ENCODE measurements around the gene C21orf91. TPM values are rescaled to one million over a fixed set of nuclear protein-coding genes. Genes with fewer than 3 reads are reported as not detected.
"Not testable (repeated sequence)": the region's sequence is repeated elsewhere in the genome, so short reads cannot be mapped to it uniquely, and the experiment has no call there.

C21orf91 gene
- total RNA-seq, 1 experiment from 2014 or later = 23.7 TPM

- Histone ChIP-seq H3K4me1 (no peaks in the 10 kb centered on the region), H3K27ac (no peak overlapping the region)
These were observed 43.6 kb downstream of the C21orf91 start for GRCh38 chr21:17775431-17776126.

DNA sequence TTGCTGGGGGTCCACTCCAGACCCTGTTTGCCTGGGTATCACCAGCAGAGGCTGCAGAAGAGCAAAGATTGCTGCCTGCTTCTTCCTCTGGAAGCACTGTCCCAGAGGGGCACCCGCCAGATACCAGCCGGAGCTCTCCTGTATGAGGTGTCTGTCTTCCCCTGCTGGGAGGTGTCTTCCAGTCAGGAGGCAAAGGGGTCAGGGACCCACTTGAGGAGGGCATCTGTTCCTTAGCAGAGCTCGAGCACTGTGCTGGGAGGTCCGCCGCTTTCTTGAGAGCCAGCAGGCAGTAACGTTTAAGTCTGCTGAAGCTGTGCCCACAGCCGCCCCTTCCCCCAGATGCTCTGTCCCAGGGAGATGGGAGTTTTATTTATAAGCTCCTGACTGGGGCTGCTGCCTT is 44.1 kb downstream of the C21orf91 start:
- H3K27me3 ChIP-seq; H3K4me3 ChIP-seq; H3K9me3 ChIP-seq (replicated peaks); H3K4me1 ChIP-seq; H3K27ac ChIP-seq; H3K36me3 ChIP-seq; DNase-seq: not testable (repeated sequence)

More at GRCh38 chr21:17775431-17776126, 43.6 kb downstream of the C21orf91 start:
- DNase-seq = no peak
- H3K4me3 ChIP-seq = no peak overlapping the region
- H3K36me3 ChIP-seq = no peaks in the 10 kb centered on the region
- H3K9me3 ChIP-seq (replicated peaks) = no peaks in the 10 kb centered on the region
- H3K27me3 ChIP-seq = no peaks in the 10 kb centered on the region

DNA sequence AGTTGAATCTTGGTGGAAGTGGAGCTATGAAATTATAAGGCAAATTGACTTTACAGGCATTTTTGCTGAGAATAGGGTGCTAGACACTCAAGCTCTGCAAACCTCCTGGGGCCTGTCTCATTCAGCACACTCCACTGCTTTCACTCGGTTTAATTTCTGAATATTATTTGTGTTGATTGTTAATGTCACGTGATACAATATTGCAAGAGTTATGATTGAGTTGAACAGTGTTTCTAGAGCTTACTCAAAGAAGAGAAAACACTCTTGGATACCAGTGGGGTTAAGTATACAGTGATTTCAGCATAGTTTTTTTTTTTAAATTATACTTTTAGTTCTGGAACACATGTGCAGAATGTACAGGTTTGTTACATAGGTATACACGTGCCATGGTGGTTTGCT is 49.7 kb downstream of the C21orf91 start:
- H3K27ac ChIP-seq = no peak overlapping the region
- H3K9me3 ChIP-seq (replicated peaks) = no peaks in the 10 kb centered on the region
- H3K4me3 ChIP-seq = no peak overlapping the region
- no peaks in the 10 kb centered on the region for H3K36me3 ChIP-seq
- H3K4me1 ChIP-seq = no peaks in the 10 kb centered on the region
- no peaks in the 10 kb centered on the region for H3K27me3 ChIP-seq
- no peak for DNase-seq

- no peaks in the 10 kb centered on the region for H3K27me3 ChIP-seq
- H3K9me3 ChIP-seq (replicated peaks) = no peaks in the 10 kb centered on the region
- H3K4me3 ChIP-seq = no peak overlapping the region
- DNase-seq = no peak
- H3K27ac ChIP-seq = no peak overlapping the region
- H3K36me3 ChIP-seq = no peaks in the 10 kb centered on the region
- no peaks in the 10 kb centered on the region for H3K4me1 ChIP-seq
These were observed 50.2 kb downstream of the C21orf91 start for GRCh38 chr21:17768840-17769446.

DNA sequence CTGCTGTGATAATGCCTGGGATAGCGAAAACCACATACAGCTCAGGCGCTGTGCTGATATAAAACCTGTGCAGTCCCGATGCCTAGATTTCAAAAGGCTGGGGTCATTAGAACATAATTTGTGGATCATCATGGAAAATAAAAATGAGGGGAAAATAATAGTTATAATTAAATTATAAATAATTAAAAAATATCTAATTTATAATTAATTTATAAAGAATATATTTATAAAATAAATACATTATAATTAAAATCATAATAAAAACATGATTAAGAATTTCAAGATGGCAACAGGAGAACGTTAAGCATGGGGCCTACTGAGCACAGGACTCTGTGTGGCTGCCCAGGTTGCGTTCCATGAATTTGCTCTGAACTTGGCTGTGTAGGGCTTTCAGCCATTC is 53.9 kb downstream of the C21orf91 start:
- Histone ChIP-seq H3K9me3 (replicated peaks) (no peaks in the 10 kb centered on the region), H3K36me3 (no peaks in the 10 kb centered on the region), H3K27me3 (no peaks in the 10 kb centered on the region), H3K4me3 (no peak overlapping the region), H3K27ac (no peak overlapping the region), H3K4me1 (no peaks in the 10 kb centered on the region)
- no peak for DNase-seq

GRCh38 chr21:17763288-17764037 is 55.7 kb downstream of the C21orf91 start:
- Histone ChIP-seq H3K9me3 (replicated peaks) (no peaks in the 10 kb centered on the region), H3K4me3 (no peak overlapping the region), H3K27me3 (no peaks in the 10 kb centered on the region), H3K27ac (no peak overlapping the region), H3K4me1 (no peaks in the 10 kb centered on the region; the same call in 1 of the 2 replicates), H3K36me3 (no peaks in the 10 kb centered on the region)
- no peak for DNase-seq

DNA sequence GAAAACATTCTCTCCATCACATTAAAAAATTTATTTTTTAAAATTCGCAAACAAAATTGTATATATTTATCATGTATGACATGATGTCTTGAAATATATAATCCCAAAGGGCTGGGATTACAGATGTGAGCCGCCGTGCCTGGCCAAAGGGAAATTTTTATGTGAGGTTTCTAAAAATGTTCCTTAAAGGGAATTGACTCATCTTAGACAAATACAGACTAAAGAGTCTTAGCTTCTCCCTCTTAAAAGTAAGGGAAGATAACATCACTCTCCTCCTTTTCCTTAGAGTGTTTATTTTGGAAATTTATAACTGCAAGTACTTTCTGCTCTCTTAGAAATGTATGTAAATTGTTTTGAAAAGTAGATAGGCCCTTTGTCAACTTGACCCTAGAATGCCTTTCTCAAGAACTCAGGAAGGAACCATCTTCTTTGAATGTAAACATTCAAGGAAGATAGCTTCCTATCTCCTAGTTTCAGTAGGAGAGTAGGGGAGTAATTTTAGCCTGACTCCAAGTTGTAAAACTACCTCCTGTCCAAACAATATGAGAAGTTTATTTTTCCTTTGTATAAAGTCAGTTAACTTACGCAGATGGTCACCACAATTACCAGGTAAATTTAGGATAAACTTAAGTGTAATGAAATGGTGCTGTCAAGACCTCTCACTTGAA is 59.5 kb downstream of the C21orf91 start:
- H3K9me3 ChIP-seq (replicated peaks) = no peaks in the 10 kb centered on the region
- no peak overlapping the region for H3K4me3 ChIP-seq
- H3K4me1 ChIP-seq = no peaks in the 10 kb centered on the region; the same call in 1 of the 2 replicates
- no peaks in the 10 kb centered on the region for H3K27me3 ChIP-seq
- no peak for DNase-seq
- H3K36me3 ChIP-seq = no peaks in the 10 kb centered on the region
- no peak overlapping the region for H3K27ac ChIP-seq

GRCh38 chr21:17758683-17759082 is 60.5 kb downstream of the C21orf91 start:
- no peaks in the 10 kb centered on the region for H3K9me3 ChIP-seq (replicated peaks)
- no peak for DNase-seq
- no peaks in the 10 kb centered on the region for H3K27me3 ChIP-seq
- H3K4me3 ChIP-seq = no peak overlapping the region
- no peak overlapping the region for H3K27ac ChIP-seq
- no peaks in the 10 kb centered on the region for H3K36me3 ChIP-seq
- no peaks in the 10 kb centered on the region; the same call in 1 of the 2 replicates for H3K4me1 ChIP-seq

DNA sequence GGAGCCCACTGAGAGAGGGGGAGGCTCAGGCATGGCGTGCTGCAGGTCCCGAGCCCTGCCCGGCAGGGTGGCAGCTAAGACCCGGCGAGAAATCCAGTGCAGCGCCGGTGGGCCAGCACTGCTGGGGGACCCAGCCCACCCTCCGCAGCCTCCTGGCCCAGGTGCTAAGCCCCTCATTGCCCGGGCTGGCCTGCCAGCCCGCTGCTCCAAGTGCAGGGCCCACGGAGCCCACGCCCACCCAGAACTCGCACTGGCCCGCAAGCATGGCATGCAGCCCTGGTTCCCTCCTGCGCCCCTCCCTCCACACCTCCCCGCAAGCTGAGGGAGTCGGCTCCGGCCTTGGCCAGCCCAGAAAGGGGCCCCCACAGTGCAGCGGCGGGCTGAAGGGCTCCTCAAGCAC is 61.5 kb downstream of the C21orf91 start:
- Histone ChIP-seq H3K4me3 (no peak overlapping the region), H3K9me3 (replicated peaks) (no peaks in the 10 kb centered on the region), H3K27me3 (no peaks in the 10 kb centered on the region), H3K4me1 (no peaks in the 10 kb centered on the region; the same call in 1 of the 2 replicates), H3K36me3 (no peaks in the 10 kb centered on the region), H3K27ac (no peak overlapping the region)
- no peak for DNase-seq

GRCh38 chr21:17753736-17754135 is 65.4 kb downstream of the C21orf91 start:
- Histone ChIP-seq H3K27me3 (no peaks in the 10 kb centered on the region), H3K9me3 (replicated peaks) (no peaks in the 10 kb centered on the region), H3K4me3 (no peak overlapping the region), H3K4me1 (no peaks in the 10 kb centered on the region; the same call in 1 of the 2 replicates), H3K27ac (no peak overlapping the region), H3K36me3 (no peaks in the 10 kb centered on the region)
- no peak for DNase-seq

GRCh38 chr21:17752171-17752570 is 67.0 kb downstream of the C21orf91 start:
- no peaks in the 10 kb centered on the region for H3K9me3 ChIP-seq (replicated peaks)
- H3K36me3 ChIP-seq = no peaks in the 10 kb centered on the region
- H3K4me1 ChIP-seq = no peaks in the 10 kb centered on the region
- H3K27ac ChIP-seq = no peak overlapping the region
- DNase-seq = no peak
- no peaks in the 10 kb centered on the region for H3K27me3 ChIP-seq
- no peak overlapping the region for H3K4me3 ChIP-seq

- H3K27ac ChIP-seq = no peak overlapping the region
- no peaks in the 10 kb centered on the region for H3K4me1 ChIP-seq
- no peaks in the 10 kb centered on the region for H3K27me3 ChIP-seq
- no peak overlapping the region for H3K4me3 ChIP-seq
- no peaks in the 10 kb centered on the region for H3K9me3 ChIP-seq (replicated peaks)
- DNase-seq = no peak
- no peaks in the 10 kb centered on the region for H3K36me3 ChIP-seq
These were observed 72.2 kb downstream of the C21orf91 start for GRCh38 chr21:17746920-17747319.

GRCh38 chr21:17745086-17745485 is 74.1 kb downstream of the C21orf91 start:
- H3K27me3 ChIP-seq = no peaks in the 10 kb centered on the region
- H3K4me1 ChIP-seq = no peaks in the 10 kb centered on the region
- no peaks in the 10 kb centered on the region for H3K9me3 ChIP-seq (replicated peaks)
- no peak overlapping the region for H3K4me3 ChIP-seq
- no peak overlapping the region for H3K27ac ChIP-seq
- H3K36me3 ChIP-seq = no peaks in the 10 kb centered on the region
- no peak for DNase-seq

GRCh38 chr21:17742940-17743592 is 76.1 kb downstream of the C21orf91 start:
- no peaks in the 10 kb centered on the region for H3K9me3 ChIP-seq (replicated peaks)
- no peak overlapping the region for H3K4me3 ChIP-seq
- no peaks in the 10 kb centered on the region for H3K36me3 ChIP-seq
- H3K4me1 ChIP-seq = peaks cover 3% of the 10 kb centered on the region; the same call in 1 of the 2 replicates
- H3K27me3 ChIP-seq = no peaks in the 10 kb centered on the region
- no peak for DNase-seq
- no peak overlapping the region for H3K27ac ChIP-seq

All from SJCRH30 (cell line).